H1 (cell line): ENCODE results near the gene CROCC2. TPM values are rescaled to one million over a fixed set of nuclear protein-coding genes. Genes with fewer than 3 reads are reported as not detected.

ENCODE experiments used
- CTCF ChIA-PET: fragments of 300-600 bp; sonication (Branson Sonifier 250); formaldehyde crosslinking; loops from one replicate; lab custom pipeline; 2021; ENCODE audit not compliant: partially characterized antibody; lab: Charles Lee
- POLR2A ChIA-PET: fragments of 300-600 bp; sonication (Branson Sonifier 250); formaldehyde crosslinking; loops from one replicate; lab custom pipeline; 2021; ENCODE audit warnings: inconsistent platforms; ENCODE audit not compliant: partially characterized antibody; lab: Charles Lee
- DNase-seq, 2 experiments: peaks; one replicate each; pipeline versions ENCODE4 v3.0.0 to v3.0.0-alpha.2; 2010 to 2022; ENCODE audit warnings: low spot score in 2 of 2, low read depth in 1 of 2, mixed read lengths in 1 of 2
- FAIRE-seq: peaks from 2 replicates; lab custom pipeline; 2011; peaks lifted over from hg19 to GRCh38; lab: Jason Lieb, UNC
- H2AFZ ChIP-seq: 2 replicates; pipeline ENCODE4 v1.8.1; 2012; ENCODE audit warnings: low read length, inconsistent platforms
- H2AK5ac ChIP-seq: 2 replicates; pipeline ENCODE4 v1.6.1; 2013; ENCODE audit warnings: low read depth, low read length
- H2BK120ac ChIP-seq: replicated peaks from 2 replicates; pipeline ENCODE3; 2013; ENCODE audit warnings: low read depth, low read length, inconsistent platforms
- H2BK12ac ChIP-seq: 2 replicates; pipeline ENCODE4 v1.6.1; 2013; ENCODE audit warnings: low read depth, low read length
- H2BK15ac ChIP-seq: 2 replicates; pipeline ENCODE4 v1.6.1; 2013; ENCODE audit warnings: low read length
- H2BK20ac ChIP-seq: 2 replicates; pipeline ENCODE4 v1.6.1; 2013; ENCODE audit warnings: low read length
- H2BK5ac ChIP-seq: 2 replicates; pipeline ENCODE4 v1.6.1; 2013; ENCODE audit warnings: low read depth, low read length
- H3K14ac ChIP-seq: 2 replicates; pipeline ENCODE4 v1.6.1; 2013; ENCODE audit warnings: inconsistent platforms; ENCODE audit not compliant: insufficient read length
- H3K18ac ChIP-seq: 2 replicates; pipeline ENCODE4 v1.6.1; 2013; ENCODE audit warnings: low read length; ENCODE audit errors: extremely low read depth
- H3K23ac ChIP-seq: 2 replicates; pipeline ENCODE4 v1.6.1; 2013; ENCODE audit warnings: inconsistent platforms; ENCODE audit not compliant: insufficient read length
- H3K23me2 ChIP-seq: 2 replicates; pipeline ENCODE4 v1.6.1; 2013; ENCODE audit warnings: low read depth, low read length
- H3K27ac ChIP-seq: 2 replicates; pipeline ENCODE4 v1.6.1; 2011; ENCODE audit warnings: low read depth, low read length, inconsistent platforms
- H3K27me3 ChIP-seq, 4 experiments: replicated peaks in 1 of 4; 1 replicate in 1 of 4; 2 replicates in 3 of 4; pipeline versions ENCODE4 v1.6.1 to v1.8.1; 2011 to 2013; ENCODE audit warnings: low read length in 3 of 4, mild to moderate bottlenecking in 3 of 4, inconsistent platforms in 2 of 4, mixed read lengths in 2 of 4, moderate library complexity in 1 of 4; ENCODE audit not compliant: control insufficient read depth in 3 of 4, insufficient read depth in 3 of 4; ENCODE audit errors: extremely low read depth in 1 of 4
- H3K36me3 ChIP-seq, 4 experiments: 2 replicates each; pipeline versions ENCODE4 v1.6.1 to v1.8.1; 2011 to 2013; ENCODE audit warnings: mild to moderate bottlenecking in 4 of 4, low read length in 3 of 4, moderate library complexity in 2 of 4, control low read depth in 1 of 4, inconsistent platforms in 1 of 4; ENCODE audit not compliant: insufficient read depth in 4 of 4, control insufficient read depth in 2 of 4
- H3K4ac ChIP-seq: replicated peaks from 2 replicates; pipeline ENCODE3; 2013; ENCODE audit warnings: low read length, low read depth, mixed read lengths, inconsistent platforms; ENCODE audit not compliant: insufficient read length
- H3K4me1 ChIP-seq, 4 experiments: replicated peaks in 1 of 4; 1 replicate in 1 of 4; 2 replicates in 3 of 4; pipeline versions ENCODE4 v1.6.1 to v1.8.1; 2011 to 2013; ENCODE audit warnings: low read length in 3 of 4, inconsistent platforms in 2 of 4, mixed read lengths in 1 of 4; ENCODE audit not compliant: insufficient read depth in 4 of 4, control insufficient read depth in 3 of 4
- H3K4me2 ChIP-seq, 2 experiments: 2 replicates each; pipeline versions ENCODE4 v1.6.1 to v1.8.1; 2011 to 2013; ENCODE audit warnings: low read depth in 2 of 2, low read length in 2 of 2, control low read depth in 1 of 2, inconsistent platforms in 1 of 2, mild to moderate bottlenecking in 1 of 2; ENCODE audit not compliant: insufficient read depth in 1 of 2
- H3K4me3 ChIP-seq, 4 experiments: fragments of 200-600, 300-600 bp in 1 of 4; sonication (generic), shearing (Covaris generic), sonication (Bioruptor Twin) in 1 of 4; 2 replicates each; pipeline versions ENCODE4 v1.5.1 to v1.8.1; 2011 to 2016; ENCODE audit warnings: low read length in 4 of 4, low read depth in 3 of 4, control low read depth in 2 of 4, inconsistent platforms in 2 of 4, mild to moderate bottlenecking in 2 of 4, mixed read lengths in 1 of 4, moderate library complexity in 1 of 4; ENCODE audit not compliant: insufficient read depth in 2 of 4; ENCODE audit errors: extremely low read depth in 1 of 4
- H3K56ac ChIP-seq: replicated peaks from 2 replicates; pipeline ENCODE3; 2013; ENCODE audit warnings: low read depth, mild to moderate bottlenecking, mixed read lengths, low read length, inconsistent platforms; ENCODE audit not compliant: insufficient read length
- H3K79me1 ChIP-seq: 2 replicates; pipeline ENCODE4 v1.6.1; 2013; ENCODE audit warnings: low read depth, low read length, control low read depth
- H3K79me2 ChIP-seq, 2 experiments: 2 replicates each; pipeline versions ENCODE4 v1.6.1 to v1.8.1; 2012 to 2013; ENCODE audit warnings: low read length in 2 of 2, mild to moderate bottlenecking in 2 of 2, inconsistent platforms in 1 of 2; ENCODE audit not compliant: insufficient read depth in 2 of 2, control insufficient read depth in 1 of 2
- H3K9ac ChIP-seq, 4 experiments: replicated peaks in 1 of 4; 1 replicate in 1 of 4; 2 replicates in 3 of 4; pipeline versions ENCODE4 v1.6.1 to v1.8.1; 2011 to 2013; ENCODE audit warnings: low read depth in 3 of 4, low read length in 3 of 4, control low read depth in 2 of 4, mild to moderate bottlenecking in 2 of 4, moderate library complexity in 2 of 4, inconsistent platforms in 1 of 4; ENCODE audit errors: extremely low read depth in 1 of 4
- H3K9me3 ChIP-seq, 2 experiments: 2 replicates each; pipeline versions ENCODE4 v1.6.1 to v1.8.1; 2012 to 2013; ENCODE audit warnings: mild to moderate bottlenecking in 2 of 2, moderate library complexity in 2 of 2, control low read depth in 1 of 2, inconsistent platforms in 1 of 2, low read depth in 1 of 2, low read length in 1 of 2, mixed read lengths in 1 of 2; ENCODE audit not compliant: insufficient read depth in 2 of 2
- H4K20me1 ChIP-seq, 2 experiments: replicated peaks in 1 of 2; 2 replicates each; pipeline versions ENCODE3 to v1.8.1; 2011 to 2013; ENCODE audit warnings: inconsistent platforms in 2 of 2, low read length in 2 of 2, mild to moderate bottlenecking in 1 of 2; ENCODE audit not compliant: insufficient read depth in 2 of 2, control insufficient read depth in 1 of 2
- H4K5ac ChIP-seq: 2 replicates; pipeline ENCODE4 v1.6.1; 2013; ENCODE audit warnings: low read length, low read depth, mixed read lengths, inconsistent platforms; ENCODE audit not compliant: insufficient read length
- H4K8ac ChIP-seq: 2 replicates; pipeline ENCODE4 v1.8.0; 2013; ENCODE audit warnings: mild to moderate bottlenecking, moderate library complexity, low read length, inconsistent platforms; ENCODE audit not compliant: insufficient read depth; ENCODE audit errors: extremely low read depth
- H4K91ac ChIP-seq: replicated peaks from 2 replicates; pipeline ENCODE3; 2013; ENCODE audit warnings: low read length, mixed read lengths, inconsistent platforms; ENCODE audit not compliant: insufficient read length
- EP300 ChIP-seq, 2 experiments: IDR thresholded peaks; 1 replicate in 1 of 2; 2 replicates in 1 of 2; pipeline ENCODE4 v1.6.1; 2011 to 2012; ENCODE audit warnings: low read depth in 2 of 2, low read length in 2 of 2, mild to moderate bottlenecking in 2 of 2, borderline replicate concordance in 1 of 2, inconsistent platforms in 1 of 2, moderate library complexity in 1 of 2
- POU5F1 ChIP-seq: IDR thresholded peaks from 2 replicates; pipeline ENCODE4 v1.6.1; 2011; ENCODE audit warnings: low read depth, mild to moderate bottlenecking, low read length, moderate library complexity
- RAD21 ChIP-seq, 2 experiments: IDR thresholded peaks in 1 of 2; conservative IDR thresholded peaks in 1 of 2; 2 replicates each; pipeline ENCODE4 v1.6.1; 2011; ENCODE audit warnings: low read depth in 2 of 2, low read length in 2 of 2, improper control_type of control experiment in 1 of 2, inconsistent platforms in 1 of 2, mild to moderate bottlenecking in 1 of 2, moderate library complexity in 1 of 2
- RFX5 ChIP-seq: IDR thresholded peaks from 2 replicates; pipeline ENCODE4 v1.6.1; 2011; ENCODE audit warnings: low read depth, low read length, improper control_type of control experiment, borderline replicate concordance
- RXRA ChIP-seq: IDR thresholded peaks from 2 replicates; pipeline ENCODE4 v1.6.1; 2011; ENCODE audit warnings: low read depth, mild to moderate bottlenecking, low read length, moderate library complexity; ENCODE audit not compliant: insufficient read depth
- SP4 ChIP-seq: IDR thresholded peaks from 2 replicates; pipeline ENCODE4 v1.6.1; 2012; ENCODE audit warnings: low read length, inconsistent platforms
- WGBS, 2 experiments: shearing (Covaris generic) in 1 of 2; methylation state at CpG; one replicate each; pipeline versions ENCODE4 v1.1.6 to v1.1.7; 2013 to 2015; ENCODE audit warnings: low lambda C conversion rate in 2 of 2, mixed read lengths in 2 of 2, inconsistent platforms in 1 of 2, low coverage in 1 of 2, missing lambda C conversion rate in 1 of 2; ENCODE audit not compliant: insufficient replicate concordance in 2 of 2, insufficient coverage in 1 of 2, insufficient read length in 1 of 2; ENCODE audit errors: extremely low coverage in 1 of 2, missing lambda C conversion rate in 1 of 2; 5-methylcytosine and 5-hydroxymethylcytosine counted together
- polyA plus RNA-seq, 7 experiments: library from polyadenylated mRNA; depleted of rRNA in 3 of 7; stranded (reverse) in 5 of 7; unstranded in 2 of 7; fragments of >200 nt in 5 of 7; fragments of 200-250 nt in 2 of 7; gene quantifications; 1 replicate in 5 of 7; 2 replicates in 1 of 7; 4 replicates in 1 of 7; pipeline versions ENCODE4 v1.2.1 to v1.2.3, GENCODE V29; 2011 to 2013; ENCODE audit warnings: missing spikeins in 2 of 7, mixed read lengths in 2 of 7
- total RNA-seq: library from RNA; stranded (reverse); fragmentation: NEBNext Ultra II Directional; extraction: Animal tissue kit (Norgen Biotek cat#: 25700); gene quantifications from 2 replicates; pipeline ENCODE4 v1.2.1, GENCODE V29; 2021

The CROCC2 gene
- total and polyA plus RNA-seq, 2 of the 8 experiments (the other 6 are each of a cell fraction or from before 2014, with no cell fraction given) = not detected

- no peak overlapping the region for H3K27ac ChIP-seq
- no peak overlapping the region for H4K5ac ChIP-seq
- no peak overlapping the region for H2BK120ac ChIP-seq
- no peak overlapping the region for H4K8ac ChIP-seq
- H2AFZ ChIP-seq = no peak overlapping the region
- no peak overlapping the region for H3K4me3 ChIP-seq
- H3K14ac ChIP-seq = no peak overlapping the region
- H3K23ac ChIP-seq = no peak overlapping the region
- no peak overlapping the region for H2BK15ac ChIP-seq
- H3K9ac ChIP-seq = no peak overlapping the region
- no peaks in the 10 kb centered on the region for H3K23me2 ChIP-seq
- no peak overlapping the region for H3K4me2 ChIP-seq
- H3K56ac ChIP-seq = no peak overlapping the region
- no peaks in the 10 kb centered on the region for H4K20me1 ChIP-seq
- ChIA-PET CTCF (interaction anchor here (1.2 kb wide), 2 partner anchors 12 to 69 kb away, joined by 3 read pairs; no protein-coding TSS in a partner anchor), POLR2A (no interaction called here)
- H2BK12ac ChIP-seq = no peak overlapping the region
- H3K79me2 ChIP-seq = no peaks in the 10 kb centered on the region
- 92% methylated on average over 16 of the region's 17 CpGs; no CpG with 5 or more reads in 1 of the 2 experiments for WGBS, 2 experiments
- no peaks in the 10 kb centered on the region for H3K36me3 ChIP-seq
- TF ChIP-seq RFX5 = no peak
- no peak for TF ChIP-seq SP4
- TF ChIP-seq RAD21 (IDR thresholded peaks at IDR 0.05 in 1 of 2, conservative IDR thresholded peaks at IDR 0.05 in 1 of 2; ENCODE audit: low read depth in 2 of 2, low read length in 2 of 2) = no peak
- no peak for TF ChIP-seq RXRA
- TF ChIP-seq POU5F1 = no peak
- no peak for TF ChIP-seq EP300 (IDR thresholded peaks at IDR 0.05; ENCODE audit: borderline replicate concordance in 1 of 2, low read depth in 2 of 2, low read length in 2 of 2)
- no peak overlapping the region for H2AK5ac ChIP-seq
- no peak overlapping the region for H2BK20ac ChIP-seq
- H3K4me1 ChIP-seq = no peaks in the 10 kb centered on the region
- H4K91ac ChIP-seq = no peak overlapping the region
- H3K4ac ChIP-seq = no peak overlapping the region
- H3K79me1 ChIP-seq = no peaks in the 10 kb centered on the region
- H3K27me3 ChIP-seq = peaks cover 0 to 2% (median 0%) of the 10 kb centered on the region in 4 experiments; a peak in 1 of 7 replicates
- H3K18ac ChIP-seq = no peak overlapping the region
- DNase-seq (no peak), FAIRE-seq (no peak)
- no peaks in the 10 kb centered on the region for H3K9me3 ChIP-seq
- H2BK5ac ChIP-seq = no peak overlapping the region
These were observed 3.3 kb downstream of the CROCC2 start for GRCh38 chr2:240909216-240909974.
